HepG2 (cell line): Measurements from ENCODE around the gene UNC5B. TPM values are rescaled to one million over a fixed set of nuclear protein-coding genes. Genes with fewer than 3 reads are reported as not detected.

Experiments
- ARNT2 ChIP-seq: sonication (generic); formaldehyde crosslinking; IDR thresholded peaks from 2 replicates; pipeline ENCODE4 v1.8.0; 2022; ENCODE audit warnings: mild to moderate bottlenecking, low read depth, missing genetic modification reagents, moderate library complexity
- BHLHE40 ChIP-seq: IDR thresholded peaks from 2 replicates; pipeline ENCODE4 v1.6.1; 2011; ENCODE audit warnings: low read length, improper control_type of control experiment
- CEBPG ChIP-seq: IDR thresholded peaks from 2 replicates; pipeline ENCODE4 v1.6.1; 2016
- CREB3 ChIP-seq: sonication (generic); formaldehyde crosslinking; IDR thresholded peaks from 2 replicates; pipeline ENCODE4 v1.5.0; 2020; ENCODE audit warnings: missing genetic modification reagents
- ELF4 ChIP-seq: sonication (generic); formaldehyde crosslinking; IDR thresholded peaks from 2 replicates; pipeline ENCODE4 v1.5.0; 2020; ENCODE audit warnings: missing genetic modification reagents, mild to moderate bottlenecking, moderate library complexity, borderline replicate concordance
- ESRRA ChIP-seq: sonication (generic); formaldehyde crosslinking; IDR thresholded peaks from 2 replicates; pipeline ENCODE4 v1.5.1; 2020; ENCODE audit warnings: mild to moderate bottlenecking, low read depth, missing genetic modification reagents
- HDAC2 ChIP-seq: sonication (generic); formaldehyde crosslinking; IDR thresholded peaks from 2 replicates; pipeline ENCODE4 v1.4.0; 2020; ENCODE audit warnings: missing genetic modification reagents
- LBX2 ChIP-seq: sonication (generic); formaldehyde crosslinking; IDR thresholded peaks from 2 replicates; pipeline ENCODE4 v1.5.0; 2020; ENCODE audit warnings: missing genetic modification reagents, mild to moderate bottlenecking, borderline replicate concordance
- NKX3-1 ChIP-seq: sonication (generic); formaldehyde crosslinking; IDR thresholded peaks from 2 replicates; pipeline ENCODE4 v1.5.0; 2020; ENCODE audit warnings: missing genetic modification reagents
- PAX8 ChIP-seq: sonication (generic); formaldehyde crosslinking; IDR thresholded peaks from 2 replicates; pipeline ENCODE4 v1.8.0; 2022; ENCODE audit warnings: mild to moderate bottlenecking, missing genetic modification reagents, borderline replicate concordance
- PRMT3 ChIP-seq: sonication (generic); formaldehyde crosslinking; IDR thresholded peaks from 2 replicates; pipeline ENCODE4 v1.8.1; 2022; ENCODE audit warnings: low read depth, mild to moderate bottlenecking, moderate library complexity, missing genetic modification reagents, borderline replicate concordance
- SAFB2 ChIP-seq: sonication (generic); formaldehyde crosslinking; IDR thresholded peaks from 2 replicates; pipeline ENCODE4 v1.5.1; 2020; ENCODE audit warnings: missing genetic modification reagents, low read depth, mild to moderate bottlenecking, borderline replicate concordance
- SATB2 ChIP-seq: sonication (generic); formaldehyde crosslinking; IDR thresholded peaks from 2 replicates; pipeline ENCODE4 v1.5.0; 2020; ENCODE audit warnings: missing genetic modification reagents
- TOE1 ChIP-seq: sonication (generic); formaldehyde crosslinking; IDR thresholded peaks from 2 replicates; pipeline ENCODE4 v1.4.0; 2020; ENCODE audit warnings: mild to moderate bottlenecking, missing genetic modification reagents
- ZNF207 ChIP-seq: fragments of 450-650 bp; IDR thresholded peaks from 2 replicates; pipeline ENCODE4 v1.6.1; 2016; ENCODE audit warnings: antibody characterized with exemption, borderline replicate concordance
- ZNF280D ChIP-seq: sonication (generic); formaldehyde crosslinking; IDR thresholded peaks from 2 replicates; pipeline ENCODE4 v1.5.1; 2020; ENCODE audit warnings: mild to moderate bottlenecking, missing genetic modification reagents
- ZNF30 ChIP-seq: sonication (generic); formaldehyde crosslinking; IDR thresholded peaks from 2 replicates; pipeline ENCODE4 v1.5.0; 2020; ENCODE audit warnings: mild to moderate bottlenecking, missing genetic modification reagents
- ZNF513 ChIP-seq: sonication (generic); formaldehyde crosslinking; conservative IDR thresholded peaks from 2 replicates; pipeline ENCODE4 v1.5.0; 2020; ENCODE audit warnings: missing genetic modification reagents
- ZNF563 ChIP-seq: sonication (generic); formaldehyde crosslinking; IDR thresholded peaks from 2 replicates; pipeline ENCODE4 v1.8.0; 2022; ENCODE audit warnings: mild to moderate bottlenecking, moderate library complexity, missing genetic modification reagents
- ZNF710 ChIP-seq: sonication (generic); formaldehyde crosslinking; IDR thresholded peaks from 2 replicates; pipeline ENCODE4 v1.5.0; 2020; ENCODE audit warnings: mild to moderate bottlenecking, missing genetic modification reagents, borderline replicate concordance
- ZNF773 ChIP-seq: sonication (generic); formaldehyde crosslinking; IDR thresholded peaks from 2 replicates; pipeline ENCODE4 v1.4.0; 2020; ENCODE audit warnings: missing genetic modification reagents, borderline replicate concordance
- polyA plus RNA-seq, 8 experiments: library from polyadenylated mRNA; depleted of rRNA in 3 of 8; stranded (reverse) in 7 of 8; unstranded in 1 of 8; fragments of >200 nt; fragmentation: Illumina TruSeq in 4 of 8; extraction: Trizol in 4 of 8; gene quantifications; 2 replicates each; pipeline versions ENCODE4 v1.2.1 to v1.2.3, GENCODE V29; 2011 to 2016; ENCODE audit warnings: low read depth in 4 of 8, missing spikeins in 1 of 8, mixed read lengths in 1 of 8; ENCODE audit not compliant: insufficient read depth in 1 of 8
- total RNA-seq, 5 experiments: library from RNA; depleted of rRNA; stranded (reverse); fragments of >200 nt; fragmentation: Illumina TruSeq; extraction: Trizol; gene quantifications; 2 replicates each; pipeline ENCODE4 v1.2.3, GENCODE V29; 2016; ENCODE audit warnings: low read depth in 1 of 5

UNC5B gene
- total and polyA plus RNA-seq, 2 of the 13 experiments (the other 11 are each of a cell fraction or from before 2014, with no cell fraction given): 0.07 TPM

- TF ChIP-seq CEBPG (CRISPR knock-in tag) (peak; percentile 56), SAFB2 (CRISPR knock-in tag) (no peak; the same call in 1 of the 2 replicates), SATB2 (CRISPR knock-in tag) (no peak), CREB3 (0 out of 2 replicates have a peak, but pooled peaks have one; percentile 32), ZNF513 (no peak), HDAC2 (CRISPR knock-in tag) (peak; percentile 77), ZNF710 (no peak), ELF4 (CRISPR knock-in tag) (no peak), BHLHE40 (no peak), ZNF280D (peak; percentile 84; the same call in 1 of the 2 replicates), PRMT3 (CRISPR knock-in tag) (no peak), LBX2 (CRISPR knock-in tag) (no peak), ZNF563 (CRISPR knock-in tag) (no peak), ZNF773 (CRISPR knock-in tag) (no peak), ESRRA (CRISPR knock-in tag) (peak; percentile 82), TOE1 (0 out of 2 replicates have a peak, but pooled peaks have one; percentile 64), ARNT2 (CRISPR knock-in tag) (peak; percentile 68; the same call in 1 of the 2 replicates), NKX3-1 (CRISPR knock-in tag) (no peak), ZNF30 (CRISPR knock-in tag) (no peak), ZNF207 (no peak), PAX8 (CRISPR knock-in tag) (0 out of 2 replicates have a peak, but pooled peaks have one; percentile 65)
Observed at GRCh38 chr10:71347587-71348395, 135.4 kb downstream of the UNC5B start (continued).
